GM19463 (cell line): ENCODE measurements around the gene TMEM145.
"Not testable (repeated sequence)": the region's sequence is repeated elsewhere in the genome, so short reads cannot be mapped to it uniquely, and the experiment has no call there.

Experiments used
- ATAC-seq: cut with Tn5 transposase; IDR thresholded peaks from one replicate; pipeline ENCODE4 v1.9.1; 2021; ENCODE audit warnings: mild to moderate bottlenecking, moderate library complexity; ENCODE audit not compliant: unreplicated experiment

Gene TMEM145

DNA sequence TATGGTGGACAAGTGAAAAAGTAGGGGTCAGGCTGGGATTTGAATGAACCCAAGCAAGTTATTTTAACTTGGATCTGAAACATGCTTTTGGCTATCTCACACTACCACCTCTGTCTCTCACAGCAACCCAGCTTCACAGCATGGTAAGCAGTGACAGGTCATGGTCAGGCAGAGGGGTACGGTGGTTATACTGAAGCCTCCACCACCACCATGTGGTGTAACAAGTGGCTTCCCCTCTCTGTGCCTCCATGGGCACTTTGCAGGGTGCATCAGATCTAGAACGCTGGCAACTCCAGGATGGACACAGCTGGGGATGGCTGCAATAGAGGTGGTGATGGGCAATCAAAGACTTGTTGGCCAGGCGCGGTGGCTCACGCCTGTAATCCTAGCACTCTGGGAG, 739 bp upstream of the TMEM145 start:
- ATAC-seq = no peak

DNA sequence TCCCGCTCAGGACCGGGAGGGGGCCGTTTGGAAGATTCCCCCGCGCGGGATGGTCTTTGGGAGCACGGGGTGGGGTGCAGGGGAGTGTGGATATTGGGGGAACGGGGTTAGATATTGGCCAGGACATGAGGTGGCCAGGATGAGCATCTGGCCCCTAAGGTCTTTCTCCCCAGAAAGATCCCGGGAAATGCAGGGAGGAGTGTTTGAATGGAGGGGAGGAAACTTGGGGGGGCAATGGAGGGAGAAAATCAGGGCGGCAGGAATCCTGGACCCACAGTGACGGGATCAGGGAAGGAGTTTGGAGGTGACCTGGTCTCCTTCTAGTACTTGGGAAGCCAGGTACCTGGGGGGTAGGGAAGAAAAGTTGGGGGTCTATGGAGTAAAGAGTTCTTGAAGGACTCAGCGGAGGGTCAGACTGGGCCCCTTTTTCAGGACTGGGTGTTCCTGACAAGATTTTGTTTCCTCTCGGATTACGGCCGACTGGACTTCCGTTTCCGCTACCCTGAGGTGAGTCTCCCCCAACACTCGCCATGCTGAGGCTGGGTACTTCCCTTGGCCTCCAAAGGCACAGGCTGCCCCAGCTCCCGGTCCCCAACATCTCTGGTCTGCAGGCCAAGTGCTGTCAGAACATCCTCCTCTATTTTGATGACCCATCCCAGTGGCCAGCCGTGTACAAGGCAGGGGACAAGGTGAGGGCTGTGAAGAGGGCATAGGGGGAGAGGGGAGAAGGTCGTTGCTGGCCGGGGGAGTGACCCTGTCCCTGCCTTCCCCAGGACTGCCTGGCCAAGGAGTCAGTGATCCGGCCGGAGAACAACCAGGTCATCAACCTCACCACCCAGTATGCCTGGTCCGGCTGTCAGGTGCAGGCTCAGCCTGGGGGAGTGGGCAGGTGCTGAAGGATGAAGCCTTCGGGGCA, 989 bp downstream of the TMEM145 start:
- no peak for ATAC-seq

DNA sequence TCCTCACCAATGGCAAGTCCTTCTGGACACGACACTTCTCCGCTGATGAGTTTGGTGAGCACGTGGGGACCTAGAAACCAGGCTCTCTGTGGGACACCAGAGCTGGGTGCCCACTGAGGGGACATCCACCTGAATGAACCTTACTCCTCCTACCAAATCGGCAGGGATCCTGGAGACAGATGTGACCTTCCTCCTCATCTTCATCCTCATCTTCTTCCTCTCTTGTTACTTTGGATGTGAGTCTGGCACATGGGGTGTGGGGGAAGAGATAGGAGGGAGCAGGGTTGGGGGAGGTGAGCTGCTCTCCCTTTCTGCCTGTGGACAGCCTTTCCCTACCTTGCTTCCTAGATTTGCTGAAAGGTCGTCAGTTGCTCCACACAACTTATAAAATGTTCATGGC, 1.9 kb downstream of the TMEM145 start:
- ATAC-seq = no peak

DNA sequence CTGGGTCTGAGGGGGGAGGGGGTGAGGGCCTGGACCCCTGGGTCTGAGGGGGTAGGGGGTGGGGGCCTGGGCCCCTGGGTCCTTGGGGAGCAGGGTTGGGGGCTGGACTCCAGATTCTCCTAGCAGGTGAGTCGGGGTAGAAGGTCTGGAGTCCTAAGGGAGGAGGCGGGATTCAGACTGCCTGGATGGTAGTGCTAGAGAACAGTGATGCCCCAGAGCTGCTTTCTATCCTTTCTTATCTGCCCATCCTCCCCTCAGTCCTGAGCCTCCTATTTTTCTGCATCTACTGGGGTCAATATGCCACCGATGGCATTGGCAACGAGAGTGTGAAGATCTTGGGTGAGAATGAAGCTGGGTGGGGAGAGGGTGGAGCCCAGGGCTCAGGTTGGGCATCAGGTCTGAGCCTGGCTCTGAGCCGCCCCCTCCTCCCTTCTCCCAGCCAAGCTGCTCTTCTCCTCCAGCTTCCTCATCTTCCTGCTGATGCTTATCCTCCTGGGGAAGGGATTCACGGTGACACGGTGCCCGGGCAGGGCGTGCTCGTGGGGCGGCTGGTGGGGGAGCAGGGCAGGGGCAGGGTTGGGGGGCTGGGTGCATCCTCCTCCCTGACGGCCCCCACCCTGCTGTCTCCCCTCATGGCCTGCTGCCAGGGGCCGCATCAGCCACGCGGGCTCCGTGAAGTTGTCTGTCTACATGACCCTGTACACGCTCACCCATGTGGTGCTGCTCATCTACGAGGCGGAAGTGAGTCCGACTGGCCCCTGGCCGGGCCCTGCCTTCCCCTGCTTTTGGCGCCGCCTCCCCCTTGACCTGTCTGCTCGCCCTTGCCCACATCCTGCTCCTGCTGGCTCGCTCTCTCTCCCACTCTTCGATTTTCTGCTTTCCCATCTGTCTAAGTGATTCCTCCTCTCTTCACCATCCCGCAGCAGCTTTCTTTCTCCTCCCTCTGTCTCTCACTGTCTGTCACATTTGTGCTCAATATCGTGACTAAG, 3.4 kb downstream of the TMEM145 start:
- no peak for ATAC-seq

DNA sequence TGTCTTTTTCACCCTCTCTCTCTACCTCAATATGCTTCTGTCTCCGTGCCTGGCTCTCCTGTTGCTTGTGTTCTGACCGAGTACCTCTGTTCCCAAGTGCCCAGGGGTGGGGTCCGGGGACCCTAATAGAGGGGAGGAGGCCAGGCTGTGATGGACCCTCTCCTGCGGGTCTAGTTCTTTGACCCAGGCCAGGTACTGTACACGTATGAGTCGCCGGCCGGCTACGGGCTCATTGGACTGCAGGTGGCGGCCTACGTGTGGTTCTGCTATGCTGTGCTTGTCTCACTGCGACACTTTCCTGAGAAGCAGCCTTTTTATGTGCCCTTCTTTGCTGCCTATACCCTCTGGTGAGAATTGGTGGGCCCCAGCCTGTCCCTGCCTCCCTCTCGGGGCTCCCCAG, 4.4 kb downstream of the TMEM145 start:
- no peak for ATAC-seq

- ATAC-seq = no peak
Observed at GRCh38 chr19:42322305-42322704, 9.2 kb downstream of the TMEM145 start.

- no peak for ATAC-seq
Observed at GRCh38 chr19:42323473-42323851, 10.4 kb downstream of the TMEM145 start.

DNA sequence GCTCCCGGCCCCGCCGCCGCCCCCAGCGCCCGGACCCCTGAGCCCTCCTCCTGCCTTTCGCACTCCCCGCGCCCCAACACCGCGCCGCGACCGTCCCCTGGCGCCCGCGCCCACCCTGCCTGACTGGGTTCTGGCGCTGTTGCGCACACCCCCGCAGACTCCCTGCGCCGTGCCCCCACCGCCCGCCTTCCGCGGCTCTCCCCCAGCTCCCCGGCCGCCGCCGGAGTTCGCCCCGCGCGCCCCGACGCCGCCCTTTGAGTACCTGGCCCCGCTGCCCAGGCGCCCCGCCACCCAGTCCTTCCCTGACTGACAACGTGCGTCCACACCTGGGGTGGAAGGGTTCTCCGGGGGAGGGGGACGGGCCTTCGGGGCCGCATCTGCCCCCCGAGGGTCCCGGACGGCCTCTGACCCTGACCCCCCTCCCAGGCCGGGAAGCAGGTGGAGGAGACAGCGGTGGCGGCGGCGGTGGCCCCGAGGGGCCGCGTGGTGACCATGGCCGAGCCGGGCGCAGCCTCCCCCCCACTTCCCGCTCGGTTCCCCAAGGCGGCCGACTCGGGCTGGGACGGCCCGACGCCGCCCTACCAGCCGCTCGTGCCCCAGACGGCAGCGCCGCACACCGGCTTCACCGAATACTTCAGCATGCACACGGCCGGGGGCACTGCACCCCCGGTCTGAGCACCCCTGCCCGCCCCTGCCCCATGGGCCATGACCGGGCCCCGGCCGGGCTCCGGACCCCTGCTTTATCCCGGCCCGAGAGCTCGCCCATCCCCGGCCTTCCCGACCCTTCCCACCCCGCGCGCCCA, 10.9 kb downstream of the TMEM145 start:
- ATAC-seq = no peak

- no peak for ATAC-seq
Observed at GRCh38 chr19:42324655-42325307, 11.7 kb downstream of the TMEM145 start.

DNA sequence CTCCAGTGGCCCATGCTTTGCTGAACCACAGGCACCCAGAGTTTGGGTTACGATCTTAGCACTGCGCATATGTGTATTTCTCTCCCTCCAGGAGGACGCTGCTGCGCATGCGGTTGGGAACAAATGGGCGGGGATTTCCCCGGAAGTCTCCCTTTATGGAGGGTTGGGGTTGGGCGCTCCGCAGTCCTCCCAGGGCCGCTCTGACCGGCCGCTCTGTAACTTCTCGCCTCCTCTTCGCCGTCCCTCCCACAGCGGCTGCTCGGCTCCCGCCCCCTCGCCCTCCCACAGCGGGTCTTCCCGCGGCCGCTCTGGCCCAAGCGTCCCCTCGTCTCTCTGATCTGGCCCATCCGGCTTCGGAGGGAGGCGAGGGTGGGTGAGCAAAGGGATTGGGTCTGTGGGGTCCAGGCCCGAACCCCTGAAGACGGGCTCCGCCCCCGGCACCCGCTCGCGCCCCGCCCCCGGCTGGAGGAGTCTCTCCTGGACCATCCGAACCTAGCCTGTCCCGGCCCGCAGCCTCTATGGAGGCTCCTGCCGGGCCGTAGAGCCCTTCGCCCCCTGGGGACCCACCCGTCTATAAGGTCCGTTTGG, 12.3 kb downstream of the TMEM145 start, which contains the start of gene MEGF8:
Gene MEGF8, plus strand, starts transcription at position 328 of the 588 bp plus-strand sequence. CDS start 609 bp downstream, outside the sequence.
- ATAC-seq = peak; percentile 93

- no peak for ATAC-seq
Observed at GRCh38 chr19:42325896-42326771, 13.0 kb downstream of the TMEM145 start.

DNA sequence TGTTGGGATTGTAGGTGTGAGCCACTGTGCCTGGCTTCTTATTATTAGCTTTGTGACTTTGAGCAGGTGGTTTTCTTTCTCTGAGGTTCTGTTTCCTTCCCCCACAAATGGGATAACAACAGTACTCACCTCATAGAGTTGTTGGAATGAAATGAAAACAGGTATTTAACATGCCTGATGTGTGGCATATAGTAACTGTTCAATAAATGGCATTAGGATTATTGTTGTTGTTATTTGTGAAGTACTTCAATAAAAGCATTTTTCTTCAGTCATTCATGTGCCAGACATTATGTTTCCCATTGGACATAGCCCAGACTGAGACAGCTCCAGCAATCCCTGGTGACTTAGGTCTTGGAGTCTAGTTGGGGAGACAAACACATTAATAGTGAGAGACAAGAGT, 13.9 kb downstream of the TMEM145 start:
- ATAC-seq = no peak

GRCh38 chr19:42327381-42327780, 14.3 kb downstream of the TMEM145 start:
- ATAC-seq = no peak

- no peak for ATAC-seq
Observed at GRCh38 chr19:42328106-42328505, 15.0 kb downstream of the TMEM145 start.

GRCh38 chr19:42328854-42329253, 15.7 kb downstream of the TMEM145 start:
- ATAC-seq = no peak

GRCh38 chr19:42330241-42330711, 17.2 kb downstream of the TMEM145 start:
- no peak for ATAC-seq

GRCh38 chr19:42331333-42331732, 18.2 kb downstream of the TMEM145 start:
- not testable (repeated sequence) for ATAC-seq

DNA sequence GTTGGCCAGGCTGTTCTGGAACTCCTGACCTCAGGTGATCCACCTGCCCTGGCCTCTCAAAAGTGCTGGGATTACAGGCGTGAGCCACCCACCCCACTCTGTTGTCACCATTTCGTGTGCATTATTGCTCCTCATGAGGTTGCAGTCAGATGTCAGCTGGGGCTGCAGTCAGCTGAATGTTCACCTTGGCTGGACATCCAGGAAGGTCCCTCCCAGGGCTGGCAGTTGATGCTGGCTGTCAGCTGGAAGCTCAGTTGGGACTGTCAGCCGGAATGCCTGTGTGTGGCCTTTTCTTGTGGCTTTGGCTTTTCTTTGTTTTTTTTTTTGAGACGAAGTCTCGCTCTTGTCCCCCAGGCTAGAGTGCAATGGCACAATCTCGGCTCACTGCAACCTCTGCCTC, 18.9 kb downstream of the TMEM145 start:
- ATAC-seq = no peak

DNA sequence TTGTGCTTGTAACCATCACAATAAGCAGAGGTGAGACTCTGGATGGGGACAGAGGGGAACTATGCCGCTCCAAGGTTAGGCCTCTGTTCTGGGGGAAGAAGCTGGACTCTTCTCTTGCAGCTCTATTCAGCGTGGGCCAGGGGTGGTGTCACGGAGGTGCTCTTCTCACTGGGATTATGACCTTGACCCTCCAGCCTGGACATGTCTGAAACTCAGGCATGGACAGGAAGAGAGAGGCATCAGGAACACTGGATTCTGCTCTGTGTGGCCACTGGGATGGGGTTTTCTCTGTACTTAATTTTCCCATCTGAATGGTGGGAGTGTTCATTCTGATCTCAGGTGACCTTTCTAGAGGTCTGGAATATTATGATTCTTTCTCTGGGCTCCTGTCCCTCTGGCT, 19.9 kb downstream of the TMEM145 start:
- no peak for ATAC-seq
